GM18868 (cell line): ENCODE measurements around the gene CYLD.

ENCODE experiments used
- ATAC-seq: cut with Tn5 transposase; IDR thresholded peaks from one replicate; pipeline ENCODE4 v1.9.1; 2021; ENCODE audit warnings: mild to moderate bottlenecking, moderate library complexity; ENCODE audit not compliant: unreplicated experiment

The CYLD gene

DNA sequence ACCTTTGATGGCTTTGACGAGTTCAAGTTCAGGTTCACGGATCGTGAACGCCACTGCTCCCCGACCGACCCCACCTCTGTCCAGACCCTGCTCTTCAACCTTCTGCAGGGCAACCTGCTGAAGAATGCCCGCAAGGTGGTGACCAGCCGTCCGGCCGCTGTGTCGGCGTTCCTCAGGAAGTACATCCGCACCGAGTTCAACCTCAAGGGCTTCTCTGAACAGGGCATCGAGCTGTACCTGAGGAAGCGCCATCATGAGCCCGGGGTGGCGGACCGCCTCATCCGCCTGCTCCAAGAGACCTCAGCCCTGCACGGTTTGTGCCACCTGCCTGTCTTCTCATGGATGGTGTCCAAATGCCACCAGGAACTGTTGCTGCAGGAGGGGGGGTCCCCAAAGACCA lies 30.8 kb upstream of the CYLD start:
- ATAC-seq: no peak

DNA sequence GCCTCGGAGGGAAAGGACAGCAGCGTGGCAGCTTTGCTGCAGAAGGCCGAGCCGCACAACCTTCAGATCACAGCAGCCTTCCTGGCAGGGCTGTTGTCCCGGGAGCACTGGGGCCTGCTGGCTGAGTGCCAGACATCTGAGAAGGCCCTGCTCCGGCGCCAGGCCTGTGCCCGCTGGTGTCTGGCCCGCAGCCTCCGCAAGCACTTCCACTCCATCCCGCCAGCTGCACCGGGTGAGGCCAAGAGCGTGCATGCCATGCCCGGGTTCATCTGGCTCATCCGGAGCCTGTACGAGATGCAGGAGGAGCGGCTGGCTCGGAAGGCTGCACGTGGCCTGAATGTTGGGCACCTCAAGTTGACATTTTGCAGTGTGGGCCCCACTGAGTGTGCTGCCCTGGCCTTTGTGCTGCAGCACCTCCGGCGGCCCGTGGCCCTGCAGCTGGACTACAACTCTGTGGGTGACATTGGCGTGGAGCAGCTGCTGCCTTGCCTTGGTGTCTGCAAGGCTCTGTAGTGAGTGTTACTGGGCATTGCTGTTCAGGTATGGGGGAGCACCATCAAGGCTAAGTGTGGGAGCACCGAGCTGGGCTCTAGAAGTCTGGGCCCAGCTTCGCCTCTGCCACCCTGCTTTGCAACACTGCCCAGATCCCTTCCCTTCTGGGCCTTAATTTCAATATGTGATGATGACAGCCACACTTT lies 29.9 kb upstream of the CYLD start:
- ATAC-seq: no peak

DNA sequence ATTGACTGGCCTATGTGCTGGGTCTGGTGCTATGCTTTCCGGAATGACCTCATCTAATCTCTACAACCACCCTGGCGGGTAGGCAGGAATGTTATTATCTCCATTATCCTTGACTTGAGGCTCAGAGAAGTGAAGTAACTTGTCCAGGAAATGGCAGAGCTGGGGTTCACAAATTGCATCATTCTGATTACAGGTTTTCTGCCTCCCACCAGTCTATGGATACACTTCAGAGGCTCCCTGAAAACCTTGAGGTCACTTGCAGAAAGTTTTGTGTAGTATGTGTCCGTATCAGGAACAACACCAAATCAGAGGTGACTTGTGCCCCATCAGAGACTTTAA lies 29.4 kb upstream of the CYLD start:
- no peak for ATAC-seq

DNA sequence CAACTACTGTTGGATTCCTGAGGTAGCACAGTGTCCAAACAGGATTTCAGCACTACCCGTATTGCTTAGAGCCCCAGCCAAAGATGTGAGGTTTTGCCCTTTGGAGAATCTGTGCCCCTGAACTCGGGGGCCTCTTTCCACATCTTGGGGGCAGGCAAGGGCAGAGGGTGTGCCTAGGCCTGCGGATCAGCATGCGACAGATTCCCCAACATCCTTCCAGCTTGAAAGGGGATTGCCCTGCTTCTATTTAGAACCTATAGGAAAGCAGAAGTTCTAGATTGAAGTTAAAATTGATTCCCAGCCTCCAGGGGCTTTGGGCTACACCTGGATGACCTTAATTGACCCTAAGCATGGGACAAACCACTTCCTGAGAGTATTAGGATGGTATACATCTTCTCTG lies 28.9 kb upstream of the CYLD start:
- no peak for ATAC-seq

DNA sequence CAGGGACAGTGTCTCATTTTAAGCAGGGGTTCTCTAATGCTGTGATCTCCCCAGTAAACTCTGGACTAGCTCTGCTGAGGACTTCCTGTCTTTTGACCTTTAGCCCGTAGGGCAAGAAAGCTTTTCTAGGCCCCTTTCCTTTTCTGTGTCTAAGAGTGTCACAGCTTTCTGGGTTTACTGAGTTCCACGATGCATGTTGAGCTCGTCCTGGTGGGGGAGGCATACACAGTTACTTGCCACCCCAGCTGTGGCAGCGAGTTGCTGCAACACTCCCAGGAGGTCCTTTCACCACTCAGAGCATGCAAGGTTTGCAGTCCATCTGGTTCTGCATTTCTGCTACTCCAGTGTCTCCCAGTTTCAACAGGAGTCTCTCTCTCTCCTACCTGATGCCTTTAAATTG lies 24.8 kb upstream of the CYLD start:
- ATAC-seq: no peak

DNA sequence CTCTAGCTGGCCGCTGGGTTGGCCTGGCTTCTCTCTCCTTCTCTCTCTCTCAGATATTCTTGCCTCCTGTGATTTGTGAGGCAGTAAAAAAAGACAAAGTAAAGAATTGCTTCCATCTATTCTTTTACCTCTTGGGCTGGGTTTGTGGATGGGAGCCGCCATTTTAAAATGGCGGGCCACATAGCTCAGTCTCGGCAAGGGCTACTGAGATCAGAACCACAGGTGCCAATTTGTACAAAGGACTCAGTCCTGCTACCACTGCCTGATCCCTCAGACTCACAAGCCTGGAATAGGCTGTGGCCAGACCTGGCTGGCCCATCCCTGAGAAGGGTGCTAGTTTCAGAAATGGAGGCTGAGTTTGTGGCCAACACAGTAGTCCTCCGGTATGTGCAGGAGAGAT lies 24.4 kb upstream of the CYLD start:
- no peak for ATAC-seq

DNA sequence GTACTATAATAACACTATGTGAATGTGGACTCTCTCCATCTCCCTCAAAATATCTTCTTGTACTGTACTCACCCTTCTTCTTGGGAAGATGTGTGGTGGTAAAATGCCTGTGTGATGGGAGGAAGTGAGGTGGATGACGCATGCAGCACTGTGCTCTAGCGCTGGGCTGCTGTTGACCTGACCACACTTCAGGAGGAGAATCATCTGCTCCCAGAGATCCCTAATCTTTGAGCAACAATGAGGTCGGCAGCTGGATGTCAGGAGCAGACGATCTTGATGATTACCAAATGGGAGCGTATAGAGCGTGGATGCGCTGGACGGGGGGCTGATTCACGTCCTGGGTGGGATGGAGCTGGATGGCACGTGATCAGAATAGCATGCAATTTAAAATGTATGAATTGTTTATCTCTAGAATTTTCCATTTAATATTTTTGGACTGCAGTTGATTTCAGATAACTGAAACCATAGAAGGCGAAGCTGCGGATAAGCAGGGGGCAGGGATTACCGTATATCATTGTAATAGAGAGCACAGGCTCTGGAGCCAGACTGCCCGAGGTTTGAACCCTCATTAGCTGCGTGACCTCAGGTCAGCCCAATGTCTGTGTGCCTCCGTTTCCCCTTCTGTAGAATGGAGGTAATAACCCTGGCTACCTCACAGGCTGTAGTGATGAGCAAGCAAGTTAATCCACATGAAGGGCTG lies 23.7 kb upstream of the CYLD start:
- ATAC-seq: no peak

DNA sequence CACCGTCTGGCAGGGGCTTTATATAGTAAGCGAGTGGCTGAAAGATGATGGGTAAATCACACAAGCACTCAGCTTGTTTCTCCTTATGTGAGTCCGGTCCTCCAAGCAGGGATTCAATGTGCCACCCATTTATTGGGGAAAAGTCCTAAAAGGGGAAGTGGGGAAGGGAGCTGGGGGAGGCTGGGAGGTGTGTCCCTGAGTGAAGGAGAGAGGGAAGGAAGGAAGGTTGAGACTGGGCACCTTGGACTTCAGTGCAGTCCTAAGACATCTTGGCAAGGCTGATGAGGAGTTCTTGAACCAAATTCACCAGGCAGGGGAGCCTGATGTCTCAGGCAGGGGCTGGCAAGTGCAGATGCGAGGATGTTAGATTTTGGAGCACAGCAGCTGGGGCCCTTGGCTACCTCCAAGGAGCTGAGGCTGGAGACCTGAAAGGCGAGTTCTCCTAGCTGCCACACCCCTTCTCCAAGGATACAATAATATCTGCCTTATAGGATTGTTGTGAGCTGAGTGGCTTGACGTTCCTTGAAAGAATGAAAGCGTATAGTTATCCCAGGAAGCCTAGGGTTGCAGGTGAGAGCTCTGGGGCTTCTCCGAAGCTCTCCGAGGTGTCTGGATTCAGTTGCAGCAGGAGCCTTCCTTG lies 23.0 kb upstream of the CYLD start:
- ATAC-seq: no peak

DNA sequence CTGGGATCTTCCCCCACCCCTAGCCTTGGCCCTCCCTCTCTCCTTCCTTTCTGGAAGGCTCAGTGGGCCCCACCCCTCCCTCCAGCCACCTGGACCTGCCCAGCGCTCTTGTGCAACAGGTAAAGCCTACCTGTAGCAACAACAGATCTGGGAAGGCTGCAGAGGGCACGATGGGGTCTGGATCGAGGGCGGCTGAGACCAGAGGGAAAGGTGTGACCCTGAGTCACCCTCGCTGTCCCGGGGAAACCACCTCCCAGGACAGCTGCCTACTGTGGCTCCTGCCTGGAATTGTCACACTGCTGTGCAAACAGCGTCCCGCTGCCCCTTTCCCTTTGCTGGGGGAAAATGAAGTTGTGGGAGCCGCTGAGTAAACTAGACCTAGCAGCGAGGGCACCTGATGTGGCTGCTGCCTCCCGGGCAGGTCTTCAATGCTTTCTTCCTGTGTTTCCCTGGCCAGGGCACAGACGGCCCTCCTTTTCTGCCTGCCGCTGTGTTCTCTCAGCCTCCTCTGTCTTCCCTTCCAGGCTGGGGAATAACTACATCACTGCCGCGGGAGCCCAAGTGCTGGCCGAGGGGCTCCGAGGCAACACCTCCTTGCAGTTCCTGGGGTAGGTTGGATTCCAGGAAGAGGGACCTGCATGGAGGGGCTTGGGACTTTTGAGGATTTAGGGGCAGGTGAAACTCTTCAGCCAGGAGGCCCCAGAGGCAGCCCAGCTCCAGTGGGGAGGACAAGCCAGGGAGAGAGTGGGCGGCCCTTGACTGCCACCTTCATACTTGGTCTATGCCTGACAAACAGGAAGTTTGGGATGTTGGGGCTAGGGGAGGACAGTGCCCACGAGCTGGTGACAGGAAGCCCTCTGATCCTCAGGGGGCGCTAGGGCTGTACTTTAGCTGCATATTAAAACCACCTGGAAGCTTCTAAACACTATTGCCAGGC lies 22.2 kb upstream of the CYLD start:
- no peak for ATAC-seq

DNA sequence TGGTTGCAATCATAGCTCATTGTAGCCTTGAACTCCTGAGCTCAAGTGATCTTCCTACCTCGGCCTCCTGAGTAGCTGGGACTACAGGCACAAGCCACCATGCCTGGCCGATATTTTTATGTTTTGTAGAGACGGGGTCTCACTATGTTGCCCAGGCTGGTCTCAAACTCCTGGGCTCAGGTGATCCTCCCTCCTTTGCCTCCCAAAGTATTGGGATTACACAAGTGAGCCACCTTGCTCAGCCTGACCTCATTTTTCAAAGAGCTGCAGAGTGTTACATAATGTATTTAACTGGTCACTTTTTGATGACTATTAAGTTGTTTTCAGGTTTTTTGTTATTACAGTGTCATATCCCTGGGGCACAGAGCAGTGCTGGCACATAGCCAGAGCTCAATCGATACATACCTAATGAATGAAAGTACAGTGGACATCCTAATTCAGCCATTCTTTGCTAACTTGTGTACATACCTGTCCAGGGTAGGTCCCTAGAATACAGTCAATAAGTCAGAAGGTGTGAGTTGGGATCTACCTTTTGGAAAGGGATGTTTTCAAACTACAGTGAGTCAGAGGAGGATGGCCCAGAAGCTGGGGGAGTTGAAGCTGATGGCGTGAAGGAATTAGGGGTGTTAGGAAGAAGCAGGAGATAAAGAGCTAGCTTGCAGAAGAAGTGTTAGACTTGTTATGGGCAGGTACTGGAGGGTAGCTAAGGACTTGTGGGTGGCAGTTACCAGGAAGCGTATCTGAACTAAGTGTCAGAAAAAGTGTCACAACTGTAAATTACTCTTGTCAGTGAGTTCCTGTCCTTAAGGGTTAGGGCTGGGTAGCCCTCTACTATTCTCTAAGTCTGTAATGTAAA lies 20.1 kb upstream of the CYLD start:
- no peak for ATAC-seq

DNA sequence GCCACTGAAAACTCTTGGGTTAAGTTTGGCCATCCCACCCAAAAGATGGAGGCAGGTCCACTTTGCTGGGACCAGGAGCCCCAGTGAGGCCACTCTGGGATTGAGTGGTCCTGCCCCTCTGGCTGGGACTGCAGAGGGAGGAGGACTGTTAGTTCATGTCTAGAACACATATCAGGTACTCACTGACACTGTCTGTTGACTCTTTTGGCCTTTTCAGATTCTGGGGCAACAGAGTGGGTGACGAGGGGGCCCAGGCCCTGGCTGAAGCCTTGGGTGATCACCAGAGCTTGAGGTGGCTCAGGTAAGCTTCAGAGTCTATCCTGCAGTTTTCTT lies 19.5 kb upstream of the CYLD start:
- ATAC-seq: no peak

DNA sequence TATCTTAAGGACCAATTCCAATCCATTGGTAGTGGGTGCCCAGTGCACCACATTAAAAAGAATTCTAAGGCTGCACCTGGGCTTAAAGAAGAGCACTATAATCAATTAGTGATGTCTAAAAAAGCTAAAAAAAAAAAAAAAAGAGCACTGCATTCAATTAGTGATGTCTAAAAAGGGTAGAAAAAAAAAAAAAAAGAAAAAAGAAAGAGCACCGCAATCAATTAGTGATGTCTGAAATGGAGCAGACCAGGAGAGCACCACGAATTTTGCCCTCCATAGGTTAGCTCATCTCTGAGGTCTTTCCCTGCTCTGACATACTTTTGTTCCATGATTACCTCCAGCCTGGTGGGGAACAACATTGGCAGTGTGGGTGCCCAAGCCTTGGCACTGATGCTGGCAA lies 18.9 kb upstream of the CYLD start:
- no peak for ATAC-seq

DNA sequence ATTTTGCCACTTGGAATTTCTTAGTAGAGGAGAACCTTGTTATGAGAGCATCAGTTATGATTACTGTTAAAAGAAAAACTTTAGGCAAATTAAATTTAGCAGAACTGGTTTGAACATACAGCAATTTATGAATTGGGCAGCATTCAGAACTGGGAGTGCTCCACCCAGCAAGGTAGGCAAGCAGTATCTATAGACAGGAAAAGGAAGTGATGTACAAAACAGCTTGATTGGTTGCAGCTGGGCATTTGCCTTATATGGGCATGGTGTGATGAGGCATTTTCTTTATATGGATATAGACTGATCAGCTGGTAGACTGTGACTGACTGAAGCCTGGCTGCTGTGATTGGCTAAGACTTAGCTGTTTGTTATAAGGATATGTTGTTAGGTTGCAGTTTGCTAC lies 17.6 kb upstream of the CYLD start:
- ATAC-seq: no peak

DNA sequence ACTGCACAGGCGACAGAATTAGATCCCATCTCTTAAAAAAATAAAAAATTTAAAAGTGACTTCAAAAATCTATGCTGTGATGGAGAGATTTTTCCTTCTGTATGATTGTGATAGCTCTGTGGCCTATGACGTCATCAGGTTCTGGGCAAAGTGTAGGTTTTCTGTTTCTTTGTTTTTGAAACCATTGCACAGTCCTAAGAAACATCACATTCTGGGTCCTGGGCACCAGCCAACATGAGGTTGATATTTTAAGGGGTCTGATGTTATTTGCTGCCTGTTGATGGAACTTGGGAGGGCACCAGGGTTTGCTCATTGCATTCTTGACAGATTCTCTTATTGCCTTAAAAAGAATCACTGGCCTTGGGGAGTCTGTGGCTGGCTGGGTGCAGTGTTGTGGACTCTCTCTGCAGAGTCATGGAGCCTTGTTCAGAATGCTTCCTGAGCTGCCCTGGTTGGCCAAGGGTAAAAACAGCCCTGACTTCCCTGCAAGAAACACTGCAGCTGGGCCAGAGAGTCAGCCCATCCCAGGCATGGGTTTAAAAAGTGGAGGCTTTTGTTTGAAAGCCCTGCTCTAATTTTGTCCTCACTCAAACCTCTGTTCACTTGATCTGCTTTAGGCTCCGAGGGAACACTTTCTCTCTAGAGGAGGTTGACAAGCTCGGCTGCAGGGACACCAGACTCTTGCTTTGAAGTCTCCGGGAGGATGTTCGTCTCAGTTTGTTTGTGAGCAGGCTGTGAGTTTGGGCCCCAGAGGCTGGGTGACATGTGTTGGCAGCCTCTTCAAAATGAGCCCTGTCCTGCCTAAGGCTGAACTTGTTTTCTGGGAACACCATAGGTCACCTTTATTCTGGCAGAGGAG lies 10.5 kb upstream of the CYLD start:
- no peak for ATAC-seq

DNA sequence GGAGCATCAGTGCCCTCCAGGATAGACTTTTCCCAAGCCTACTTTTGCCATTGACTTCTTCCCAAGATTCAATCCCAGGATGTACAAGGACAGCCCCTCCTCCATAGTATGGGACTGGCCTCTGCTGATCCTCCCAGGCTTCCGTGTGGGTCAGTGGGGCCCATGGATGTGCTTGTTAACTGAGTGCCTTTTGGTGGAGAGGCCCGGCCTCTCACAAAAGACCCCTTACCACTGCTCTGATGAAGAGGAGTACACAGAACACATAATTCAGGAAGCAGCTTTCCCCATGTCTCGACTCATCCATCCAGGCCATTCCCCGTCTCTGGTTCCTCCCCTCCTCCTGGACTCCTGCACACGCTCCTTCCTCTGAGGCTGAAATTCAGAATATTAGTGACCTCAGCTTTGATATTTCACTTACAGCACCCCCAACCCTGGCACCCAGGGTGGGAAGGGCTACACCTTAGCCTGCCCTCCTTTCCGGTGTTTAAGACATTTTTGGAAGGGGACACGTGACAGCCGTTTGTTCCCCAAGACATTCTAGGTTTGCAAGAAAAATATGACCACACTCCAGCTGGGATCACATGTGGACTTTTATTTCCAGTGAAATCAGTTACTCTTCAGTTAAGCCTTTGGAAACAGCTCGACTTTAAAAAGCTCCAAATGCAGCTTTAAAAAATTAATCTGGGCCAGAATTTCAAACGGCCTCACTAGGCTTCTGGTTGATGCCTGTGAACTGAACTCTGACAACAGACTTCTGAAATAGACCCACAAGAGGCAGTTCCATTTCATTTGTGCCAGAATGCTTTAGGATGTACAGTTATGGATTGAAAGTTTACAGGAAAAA lies 9.7 kb upstream of the CYLD start:
- no peak for ATAC-seq

DNA sequence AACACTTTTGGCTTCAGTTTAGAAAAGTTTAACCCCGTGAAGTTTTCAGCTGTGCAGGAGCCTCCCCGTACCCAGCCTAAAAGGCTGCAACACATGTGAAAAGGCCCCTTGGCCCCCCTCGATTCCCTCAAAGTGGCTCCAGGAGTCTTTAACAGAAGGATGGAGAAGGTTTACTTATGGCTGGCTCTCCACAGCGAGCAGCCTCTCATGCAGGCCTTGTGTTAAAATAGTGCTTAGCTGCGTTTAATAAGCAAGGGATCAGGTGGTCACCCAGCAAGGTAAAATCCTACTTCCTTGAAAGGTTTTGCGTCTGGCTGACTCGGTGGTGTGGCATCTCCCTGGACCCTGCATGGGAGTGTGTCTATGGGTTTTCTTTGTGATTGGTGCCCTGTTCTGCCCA lies 8.4 kb upstream of the CYLD start:
- ATAC-seq: no peak

DNA sequence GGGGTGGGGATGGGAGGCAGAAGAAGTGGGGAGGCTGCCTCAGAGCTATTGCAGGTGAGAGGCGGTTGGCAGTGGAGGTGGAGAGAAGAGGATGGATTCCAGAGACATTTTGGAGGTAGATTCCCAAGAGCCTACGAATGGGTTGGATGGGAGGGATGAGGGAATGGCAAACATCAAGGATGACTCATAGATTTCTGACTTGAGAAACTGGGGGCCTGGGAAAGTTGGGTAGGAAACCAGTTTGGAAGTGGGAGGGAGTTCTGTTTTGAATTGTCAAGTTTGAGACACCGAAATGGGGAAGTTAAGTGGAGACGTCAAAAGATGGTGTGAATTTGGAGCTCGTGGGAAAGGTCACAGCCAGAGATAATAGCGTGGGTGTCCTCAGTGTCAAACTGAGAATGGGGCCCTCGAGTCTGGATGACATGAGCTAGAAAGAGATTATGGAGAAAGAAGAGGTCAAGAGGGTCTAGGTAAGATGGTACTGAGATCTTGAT lies 6.2 kb upstream of the CYLD start:
- peak; percentile 76 for ATAC-seq

DNA sequence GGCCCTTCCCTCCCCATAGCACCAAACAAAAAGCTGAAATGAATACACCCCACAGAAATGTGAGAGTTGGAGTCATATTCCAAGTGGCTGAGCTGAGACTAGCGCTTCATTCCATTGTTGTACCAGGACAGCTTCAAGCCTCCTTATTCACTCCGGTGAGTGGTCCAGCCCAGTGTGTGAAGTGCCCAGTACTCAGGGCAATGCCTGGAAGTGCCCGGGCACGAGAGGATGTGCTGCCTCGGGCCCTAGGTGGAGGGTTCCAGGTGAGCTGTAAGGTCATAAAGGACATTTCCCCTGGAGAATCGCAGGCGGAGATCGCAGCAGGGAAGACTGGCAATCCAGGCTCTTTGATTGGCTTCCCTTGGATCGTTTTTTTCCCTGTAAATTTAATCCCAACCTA lies 5.4 kb upstream of the CYLD start:
- ATAC-seq: no peak
